Spleen (tissue), 7 donors: ENCODE data around the gene GALNT11.

Experiments used
- CTCF ChIP-seq, 11 experiments: fragments of 200-600 bp in 7 of 11; fragments of 450-650 bp in 4 of 11; sonication (generic) in 4 of 11; IDR thresholded peaks in 8 of 11; conservative IDR thresholded peaks in 3 of 11; 1 replicate in 7 of 11; 2 replicates in 4 of 11; pipeline versions ENCODE4 v1.4.0 to v1.8.0; 2016 to 2021; ENCODE audit warnings: antibody characterized with exemption in 11 of 11, inconsistent platforms in 4 of 11, mild to moderate bottlenecking in 1 of 11
- POLR2A ChIP-seq, 3 donors: fragments of 450-650 bp; IDR thresholded peaks; one replicate each; pipeline ENCODE4 v1.5.1; 2017; ENCODE audit warnings: antibody characterized with exemption in 3 of 3, mild to moderate bottlenecking in 1 of 3
- donor health status: DM: no; HTN: no; CAD: no; lungs with moderate emphysema.
- donor health status: DM: no; HTN: no; CAD: no.
- donor health status: DM: no; HTN: no; CAD: no.

DNA sequence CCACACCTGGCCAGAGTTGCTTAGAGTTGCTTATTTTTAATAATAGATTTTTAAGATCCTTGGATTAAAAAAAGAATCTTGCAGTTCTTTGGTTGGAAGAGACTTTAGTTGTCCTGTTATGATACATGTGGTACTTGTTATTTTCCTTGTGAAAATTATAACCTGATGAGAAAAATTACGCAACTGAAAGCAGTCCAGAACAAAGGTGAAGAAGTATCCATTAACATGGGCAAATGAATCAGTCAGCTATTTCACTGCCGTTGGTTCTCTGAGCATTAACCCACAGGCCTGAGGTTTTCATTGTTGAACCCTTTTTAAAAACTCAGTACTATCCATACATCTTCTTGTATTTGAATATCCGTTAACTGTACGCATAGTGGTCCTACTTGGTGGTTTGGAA is 68.2 kb downstream of the GALNT11 start:
- TF ChIP-seq POLR2A (IDR thresholded peaks at IDR 0.05): no peak
- no peak for TF ChIP-seq CTCF (IDR thresholded peaks at IDR 0.05 in 8 of 11, conservative IDR thresholded peaks at IDR 0.05 in 3 of 11)
